Stimulated activated CD4-positive, alpha-beta T cell treated with anti-CD3 and anti-CD28 coated beads, Interleukin-4, amount 100 ng/mL, for 24 hours (primary cell): ENCODE results near the gene GATA5.
"Not testable (repeated sequence)": the region's sequence is repeated elsewhere in the genome, so short reads cannot be mapped to it uniquely, and the experiment has no call there.

Experiments
- DNase-seq: peaks from one replicate; pipeline ENCODE4 v3.0.0-alpha.2; 2020

The GATA5 gene

DNA sequence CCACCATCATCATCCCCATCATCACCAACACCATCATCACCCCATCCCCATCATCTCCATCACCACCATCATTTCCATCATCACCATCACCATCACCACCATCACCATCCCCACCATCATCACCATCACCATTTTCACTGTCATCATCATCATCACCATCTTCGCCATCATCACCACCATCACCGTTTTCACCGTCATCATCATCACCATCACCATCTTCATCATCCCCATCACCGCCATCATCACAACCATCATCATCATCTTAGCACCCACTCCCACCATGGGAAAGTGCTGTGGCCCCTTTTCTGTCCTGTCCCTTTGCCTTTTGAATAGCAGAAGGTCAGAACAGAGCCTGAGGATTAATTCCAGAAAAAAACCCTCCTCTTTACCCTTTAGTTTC, 28.5 kb upstream of the GATA5 start:
- DNase-seq, result no peak

DNA sequence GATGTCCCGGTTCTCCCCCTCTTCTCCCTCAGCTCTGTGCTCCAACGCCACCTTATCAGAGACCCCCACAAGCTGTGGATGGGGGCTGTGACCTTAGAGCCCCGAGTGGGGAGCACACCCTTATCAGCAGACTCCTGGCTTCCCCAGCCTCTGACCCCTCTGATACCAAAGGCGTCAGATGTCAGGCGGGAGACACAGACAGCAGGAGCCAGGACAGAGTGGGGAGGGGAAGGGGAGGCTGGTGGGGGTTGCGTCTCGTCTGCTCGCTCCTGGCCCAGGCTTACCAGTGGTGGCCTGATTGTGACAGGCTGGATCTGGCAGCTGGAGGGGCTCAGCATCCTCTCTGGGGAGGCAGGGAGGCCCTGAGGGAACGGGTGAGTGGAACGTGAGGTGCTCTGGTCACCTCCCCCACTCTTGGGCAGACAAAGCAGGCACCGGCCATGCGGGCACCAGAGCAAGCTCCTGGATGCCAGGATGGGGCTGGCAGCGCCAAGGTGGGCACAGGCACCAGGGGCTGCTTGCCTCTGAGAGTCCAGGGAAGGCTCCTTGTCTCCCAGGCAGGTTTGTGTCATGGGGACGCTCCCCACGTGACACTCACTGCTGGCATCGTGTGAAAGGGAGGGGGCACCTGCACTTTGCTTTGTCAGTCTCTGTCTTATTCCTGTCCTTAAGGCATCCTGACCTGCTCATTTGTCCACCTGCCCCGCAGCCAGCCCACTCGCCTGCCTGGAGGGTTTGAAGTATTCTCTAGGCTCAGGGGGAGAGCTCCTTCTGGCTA, 27.8 kb upstream of the GATA5 start:
- no peak for DNase-seq

DNA sequence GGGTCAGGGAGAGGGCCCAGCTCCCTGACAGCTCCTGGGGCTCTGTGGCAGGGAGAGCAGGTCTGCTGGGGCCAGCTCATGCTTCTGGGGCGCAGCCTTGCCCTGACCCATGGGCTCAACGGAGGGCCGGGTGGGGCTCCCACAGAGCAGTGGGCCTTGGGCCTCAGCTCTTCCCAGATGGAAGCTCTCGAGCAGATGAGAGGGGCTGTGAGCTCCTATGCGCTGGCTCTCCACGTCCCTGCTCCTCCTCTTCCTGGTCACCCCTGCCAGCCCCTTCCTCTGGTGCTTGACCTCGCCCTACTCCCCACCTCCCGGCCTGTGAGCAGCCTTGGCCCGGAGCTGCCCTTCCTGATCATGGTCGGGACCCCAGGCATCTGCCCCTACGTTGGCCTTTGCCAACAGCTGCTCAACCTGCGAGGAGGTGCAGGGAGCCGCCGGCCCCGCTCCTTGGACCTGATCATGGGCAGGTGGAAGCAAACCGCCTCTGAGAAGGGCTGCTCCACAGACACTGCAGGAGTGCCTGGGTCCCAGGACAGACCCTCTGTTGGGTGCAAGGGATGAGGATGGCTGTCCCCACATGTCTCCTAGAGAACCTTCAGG, 26.8 kb upstream of the GATA5 start:
- no peak for DNase-seq

DNA sequence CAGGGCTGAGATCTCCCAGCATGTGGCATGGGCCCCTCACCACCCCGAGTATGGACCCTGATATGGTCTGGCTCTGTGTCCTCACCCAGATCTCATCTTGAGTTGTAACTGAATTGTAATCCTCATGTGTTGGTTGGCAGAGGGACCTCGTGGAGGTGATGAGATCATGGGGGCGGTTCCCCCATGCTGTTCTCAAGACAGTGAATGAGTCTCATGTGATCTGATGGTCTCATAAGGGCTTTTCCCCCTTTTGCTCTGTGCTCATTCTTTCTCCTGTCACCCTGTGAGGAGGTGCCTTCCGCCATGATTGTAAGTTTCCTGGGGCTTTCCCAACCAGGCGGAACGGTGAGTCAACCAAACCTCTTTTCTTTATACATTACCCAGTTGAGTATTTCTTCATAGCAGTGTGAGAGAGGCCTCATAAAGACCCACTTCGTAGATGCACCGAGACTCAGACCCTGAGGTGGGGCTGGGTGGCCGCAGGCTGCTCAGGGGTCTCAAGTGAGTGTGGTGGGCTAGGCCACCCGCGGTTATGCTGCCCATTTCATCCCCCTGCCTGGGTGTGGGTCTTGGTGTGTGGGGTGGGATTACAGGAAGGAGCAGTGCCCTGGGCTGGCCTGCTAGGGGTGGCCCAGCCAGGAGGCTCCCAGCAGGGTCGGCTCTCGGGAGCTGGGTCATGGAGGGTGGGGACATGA, 26.2 kb upstream of the GATA5 start:
- peak; percentile 84 for DNase-seq

DNA sequence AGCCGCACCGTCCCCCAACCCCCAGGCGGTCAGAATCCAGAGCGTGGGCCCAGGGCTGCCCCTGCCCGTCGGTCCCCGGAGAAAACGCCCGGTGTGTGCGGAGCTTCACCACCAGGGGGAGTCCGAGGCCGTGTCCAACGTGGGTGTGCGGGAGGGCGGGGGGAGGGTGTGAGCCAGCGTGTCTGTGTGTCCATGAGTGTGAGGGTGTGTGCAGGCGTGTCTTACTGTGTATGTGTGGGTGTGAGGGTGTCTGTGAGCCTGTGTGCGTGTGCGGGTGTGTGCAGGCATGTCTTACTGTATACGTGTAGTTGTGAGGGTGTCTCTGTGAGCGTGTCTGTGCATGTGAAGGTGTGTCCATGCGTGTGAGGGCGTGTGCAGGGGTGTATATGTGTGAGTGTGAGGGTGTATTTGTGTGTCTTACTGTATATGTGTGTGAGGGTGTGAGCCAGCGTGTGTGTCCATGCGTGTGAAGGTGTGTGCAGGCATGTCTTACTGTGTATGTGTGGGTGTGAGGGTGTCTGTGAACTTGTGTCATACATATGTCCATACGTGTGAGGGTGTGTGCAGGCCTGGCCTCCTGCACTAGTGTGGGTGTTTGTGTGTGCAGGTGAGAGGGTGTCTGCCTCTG, 24.6 kb upstream of the GATA5 start:
- DNase-seq, result peak; percentile 84

DNA sequence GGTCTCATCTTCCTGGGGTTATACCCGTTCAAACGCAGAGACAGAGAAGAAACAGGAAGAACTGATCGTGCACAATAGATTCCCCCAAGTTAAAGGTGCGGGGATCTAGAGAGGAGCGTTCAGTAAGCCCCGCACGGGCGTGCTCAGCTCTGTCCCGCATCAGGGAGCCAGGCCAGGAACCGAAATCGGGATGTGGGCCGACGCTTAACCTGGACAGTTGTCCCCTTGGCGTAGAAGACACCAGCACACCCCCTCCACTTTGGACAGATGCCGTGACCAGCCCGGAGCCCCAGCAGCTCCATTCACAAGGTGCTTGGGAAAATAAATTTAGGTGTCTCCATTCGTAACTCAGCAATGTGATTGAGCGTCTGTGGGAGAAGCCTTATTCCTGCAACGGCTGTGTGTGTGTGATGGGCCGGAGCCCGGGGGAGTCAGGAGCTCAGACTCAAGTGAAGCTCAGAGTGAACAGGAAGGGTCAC, 24.0 kb upstream of the GATA5 start:
- DNase-seq, result no peak

DNA sequence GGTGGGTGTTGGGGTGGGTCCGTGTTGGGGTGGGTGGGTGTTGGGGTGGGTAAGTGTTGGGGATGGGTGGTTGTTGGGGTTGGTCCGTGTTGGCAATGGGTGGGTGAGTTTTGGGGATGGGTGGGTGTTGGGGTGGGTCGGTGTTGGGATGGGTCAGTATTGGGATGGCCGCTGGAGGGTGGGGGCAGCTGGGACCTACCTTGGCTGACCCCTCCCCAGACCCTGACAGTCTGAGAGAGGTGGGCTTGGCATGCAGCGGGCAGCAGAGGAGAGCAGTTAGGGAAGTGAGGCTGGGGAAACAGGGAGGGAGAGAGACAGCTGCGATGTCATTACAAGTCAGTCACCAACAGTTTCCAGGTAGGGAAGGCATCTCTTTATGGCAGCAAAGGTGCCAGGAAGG, 23.1 kb upstream of the GATA5 start:
- DNase-seq, result no peak

DNA sequence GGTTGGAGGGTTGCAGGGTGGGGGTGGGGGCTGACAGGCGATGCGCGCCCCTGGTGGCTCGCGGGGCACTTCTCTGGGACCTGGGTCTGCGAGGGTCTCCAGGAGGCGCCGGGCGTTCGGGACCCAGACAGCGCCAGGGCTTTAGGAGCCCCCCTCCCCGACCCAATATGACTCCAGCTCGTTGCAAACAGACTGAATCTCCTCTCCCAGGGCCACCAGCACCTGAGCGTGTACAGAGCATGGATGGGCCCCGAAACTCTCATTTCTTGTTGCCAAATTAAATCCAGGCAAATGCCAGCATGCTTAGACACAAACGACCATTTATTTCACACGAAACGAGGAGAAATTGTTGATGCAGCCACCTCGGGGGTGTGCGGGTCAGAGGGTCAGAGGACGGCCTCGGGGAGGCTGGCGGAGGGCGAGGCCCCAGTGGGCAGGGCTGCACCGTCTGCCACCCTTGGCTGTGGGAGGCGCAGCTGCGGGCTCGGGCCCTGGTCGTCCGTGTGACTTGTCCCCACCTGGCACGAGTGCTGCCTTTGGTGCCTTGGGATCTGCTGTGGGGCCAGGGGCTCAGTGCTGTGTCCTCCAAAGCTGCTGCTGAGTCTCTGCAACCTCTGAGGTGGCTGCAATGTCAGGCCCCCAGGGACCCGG, 20.9 kb upstream of the GATA5 start:
- peak; percentile 20 for DNase-seq

DNA sequence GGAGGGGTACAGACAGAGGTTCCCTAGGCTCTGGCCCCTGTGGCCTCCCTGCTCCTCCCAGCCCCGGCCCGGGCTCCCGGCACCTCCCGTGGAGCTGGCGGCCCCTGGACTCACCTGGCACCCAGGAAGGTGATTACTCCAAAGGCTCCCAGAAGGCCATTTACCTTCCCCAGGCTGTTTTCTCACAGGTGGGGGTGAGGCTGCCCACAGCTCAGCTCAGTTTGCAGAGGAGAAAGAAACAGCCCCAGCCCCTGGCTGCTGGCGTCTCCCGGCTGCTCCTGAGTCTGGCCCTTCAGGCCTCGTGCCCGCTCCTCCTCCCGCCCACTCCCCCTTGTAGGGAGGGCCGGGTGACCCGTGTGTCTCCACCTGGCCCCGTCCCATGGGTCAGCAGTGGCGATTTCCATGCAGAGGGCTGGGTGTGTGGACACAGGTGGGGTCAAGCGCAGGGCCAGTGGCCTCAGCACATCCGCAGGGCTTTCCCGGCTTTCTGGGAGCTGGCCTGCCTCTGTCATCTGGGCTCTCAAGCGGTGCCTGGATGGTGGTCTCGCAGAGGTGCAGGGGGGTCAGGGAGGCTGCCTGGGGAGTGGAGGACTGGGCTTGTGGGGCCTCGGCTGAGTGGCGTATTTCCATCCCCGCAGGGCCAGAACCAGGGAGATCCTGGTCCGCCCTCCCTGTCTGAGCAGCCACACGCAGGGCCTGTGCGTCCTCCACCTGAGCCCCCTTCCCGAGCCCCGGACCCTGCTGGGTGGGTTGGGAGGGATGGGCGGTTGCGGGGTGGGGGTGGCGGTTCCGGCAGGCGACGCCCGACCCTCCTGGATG, 20.2 kb upstream of the GATA5 start:
- no peak for DNase-seq

DNA sequence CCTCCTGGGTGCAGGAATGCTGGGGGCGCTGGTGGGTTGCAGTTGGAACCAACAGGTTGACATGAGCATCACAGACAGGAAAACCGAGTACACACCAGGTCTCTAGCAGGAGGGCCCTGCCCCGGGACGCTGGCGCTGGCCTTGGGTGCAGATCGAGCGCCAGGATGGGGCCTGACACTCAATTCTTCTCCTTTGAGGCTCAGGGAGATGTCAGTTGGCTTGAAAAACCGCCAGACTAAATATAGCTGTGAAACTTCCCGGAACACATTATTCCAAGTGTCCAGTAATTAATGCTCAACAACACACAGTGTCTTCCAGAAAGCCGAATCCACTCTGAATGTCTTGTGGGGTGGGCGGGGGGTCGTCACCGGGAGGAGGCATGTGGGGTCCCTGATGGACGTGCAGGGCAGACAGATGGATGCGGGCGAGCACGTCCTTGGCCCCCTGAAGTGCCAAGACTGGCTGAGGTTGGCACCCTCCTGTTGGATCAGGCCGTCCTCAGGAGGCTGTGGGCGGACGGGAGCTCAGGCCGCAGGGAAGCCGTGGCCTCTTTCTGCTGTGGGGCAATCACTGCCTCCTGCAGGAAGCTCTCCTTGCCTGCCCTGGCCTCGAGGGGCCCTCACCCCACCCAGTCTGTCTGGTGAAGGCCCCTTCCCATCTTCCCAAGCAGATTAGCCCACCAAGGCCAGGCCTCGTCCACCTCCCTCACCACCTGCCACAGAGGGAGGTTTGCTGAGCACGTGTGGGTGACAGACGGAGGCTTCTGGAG, 19.4 kb upstream of the GATA5 start:
- DNase-seq, result no peak

DNA sequence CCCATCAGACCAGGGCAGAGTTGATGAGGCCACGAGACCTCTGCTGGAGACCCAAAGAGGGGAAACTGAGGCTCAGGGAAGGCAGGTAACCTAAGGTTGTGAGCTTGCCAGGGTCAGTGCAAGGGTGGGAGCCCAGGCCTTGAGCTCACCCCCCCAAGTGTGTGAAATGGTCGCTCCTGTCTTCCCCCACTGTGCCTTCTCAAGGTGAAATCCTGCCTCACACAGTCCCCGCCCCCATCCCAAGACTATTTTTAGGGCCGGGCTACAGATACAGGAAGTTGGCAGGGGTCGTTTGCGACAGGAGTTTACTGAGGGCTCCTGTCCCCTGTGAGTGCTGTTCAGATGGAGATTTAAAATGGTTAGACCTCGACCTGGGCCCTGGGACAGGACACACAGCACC, 18.7 kb upstream of the GATA5 start:
- DNase-seq, result no peak

DNA sequence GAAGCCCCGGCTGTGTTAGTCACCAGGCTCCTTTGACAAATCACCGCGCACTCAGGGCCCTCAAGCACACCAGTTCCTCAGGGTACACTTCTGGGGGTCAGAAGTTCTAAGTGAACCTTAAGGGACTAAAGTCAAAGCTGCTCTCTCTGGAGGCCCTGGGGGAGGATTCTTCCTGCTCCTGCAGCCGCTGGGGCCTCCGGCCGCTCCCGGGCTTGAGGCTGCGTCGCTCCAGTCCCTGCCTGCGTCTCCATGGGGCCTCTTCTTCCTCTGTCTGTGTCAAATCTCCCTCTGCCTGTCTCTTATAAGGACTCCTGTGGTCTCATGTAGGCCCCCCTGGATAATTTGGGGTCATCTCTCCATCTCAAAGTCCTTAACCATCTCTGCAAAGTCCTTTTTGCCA, 18.1 kb upstream of the GATA5 start:
- no peak for DNase-seq

DNA sequence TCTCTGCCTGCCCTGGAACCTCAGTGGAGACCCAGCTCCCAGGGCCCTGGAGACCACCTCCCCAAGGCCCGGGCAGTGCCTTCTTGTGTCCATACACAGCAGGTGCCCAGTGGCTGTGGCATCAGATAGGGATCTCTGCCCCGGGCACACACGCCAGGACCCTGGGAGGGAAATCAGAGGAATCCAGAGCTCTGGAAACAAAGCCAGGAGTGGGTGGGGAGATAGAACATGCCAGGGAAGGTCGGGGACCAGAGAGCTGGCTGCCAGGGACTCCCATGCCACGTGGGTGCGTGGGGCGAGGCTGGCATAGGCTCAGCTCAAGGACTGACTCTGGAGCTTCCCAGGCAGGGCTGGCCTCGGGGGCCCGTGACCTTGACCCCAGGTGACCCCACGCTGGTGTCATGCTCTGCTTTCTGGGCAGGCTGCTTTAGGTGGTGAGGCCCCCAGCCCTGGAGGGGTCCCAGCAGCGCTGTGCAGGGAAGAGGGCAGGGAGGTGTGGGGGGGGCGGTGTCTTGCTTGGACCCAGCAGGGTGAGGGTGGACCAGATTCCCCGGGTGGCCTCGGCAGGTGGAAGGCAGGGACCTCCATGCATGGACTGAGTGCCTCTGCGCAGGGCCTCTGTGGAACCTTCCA, 17.6 kb upstream of the GATA5 start:
- DNase-seq, result no peak

DNA sequence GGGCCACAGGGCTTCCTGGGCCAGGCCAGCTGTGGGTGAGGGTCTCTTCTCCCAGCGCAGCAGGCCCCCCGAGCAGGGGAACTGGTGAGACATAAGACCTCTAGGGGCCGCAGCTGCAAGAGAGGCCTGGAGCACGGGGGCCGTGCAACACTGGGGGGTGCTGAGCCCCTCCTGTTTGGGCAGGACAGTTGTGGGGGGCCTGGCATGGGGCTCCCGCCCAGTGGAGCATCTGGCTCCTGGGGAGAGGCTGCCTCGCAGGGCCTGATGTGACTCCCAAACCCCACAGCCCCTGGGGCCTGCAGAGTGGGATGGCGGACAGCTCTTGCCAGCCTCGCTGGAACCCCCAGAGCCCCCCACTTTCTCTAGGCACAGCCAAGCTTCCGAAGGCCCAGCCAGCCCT, 16.9 kb upstream of the GATA5 start:
- no peak for DNase-seq

DNA sequence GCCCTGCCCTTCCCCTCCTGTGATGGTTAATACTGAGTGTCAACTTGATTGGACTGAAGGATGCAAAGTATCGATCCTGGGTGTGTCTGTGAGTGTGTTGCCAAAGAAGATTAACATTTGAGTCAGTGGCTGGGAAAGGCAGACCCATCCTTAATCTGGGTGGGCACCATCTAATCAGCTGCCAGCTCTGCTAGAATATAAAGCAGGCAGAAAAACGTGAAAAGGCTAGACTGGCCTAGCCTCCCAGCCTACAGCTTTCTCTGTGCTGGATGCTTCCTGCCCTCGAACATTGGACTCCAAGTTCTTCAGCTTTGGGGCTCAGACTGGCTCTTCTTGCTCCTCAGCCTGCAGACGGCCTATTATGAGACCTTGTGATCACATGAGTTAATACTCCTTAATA, 15.0 kb upstream of the GATA5 start:
- not testable (repeated sequence) for DNase-seq

DNA sequence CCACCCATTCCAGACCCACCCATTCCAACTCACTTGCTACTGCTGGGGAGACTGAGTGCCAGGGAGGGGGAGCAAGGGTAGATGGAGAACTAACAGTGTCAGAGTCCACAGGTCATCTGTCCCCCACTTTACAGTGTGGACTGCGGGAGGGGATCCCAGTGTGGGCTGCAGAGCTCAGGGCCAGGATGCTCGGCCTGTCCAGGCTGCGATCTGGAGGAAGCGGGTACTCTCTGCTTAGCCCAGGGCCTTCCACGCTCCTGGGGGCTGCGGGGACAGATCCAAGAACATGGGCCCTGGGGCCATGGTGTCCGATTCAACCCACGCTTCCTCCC, 14.1 kb upstream of the GATA5 start:
- DNase-seq, result no peak

DNA sequence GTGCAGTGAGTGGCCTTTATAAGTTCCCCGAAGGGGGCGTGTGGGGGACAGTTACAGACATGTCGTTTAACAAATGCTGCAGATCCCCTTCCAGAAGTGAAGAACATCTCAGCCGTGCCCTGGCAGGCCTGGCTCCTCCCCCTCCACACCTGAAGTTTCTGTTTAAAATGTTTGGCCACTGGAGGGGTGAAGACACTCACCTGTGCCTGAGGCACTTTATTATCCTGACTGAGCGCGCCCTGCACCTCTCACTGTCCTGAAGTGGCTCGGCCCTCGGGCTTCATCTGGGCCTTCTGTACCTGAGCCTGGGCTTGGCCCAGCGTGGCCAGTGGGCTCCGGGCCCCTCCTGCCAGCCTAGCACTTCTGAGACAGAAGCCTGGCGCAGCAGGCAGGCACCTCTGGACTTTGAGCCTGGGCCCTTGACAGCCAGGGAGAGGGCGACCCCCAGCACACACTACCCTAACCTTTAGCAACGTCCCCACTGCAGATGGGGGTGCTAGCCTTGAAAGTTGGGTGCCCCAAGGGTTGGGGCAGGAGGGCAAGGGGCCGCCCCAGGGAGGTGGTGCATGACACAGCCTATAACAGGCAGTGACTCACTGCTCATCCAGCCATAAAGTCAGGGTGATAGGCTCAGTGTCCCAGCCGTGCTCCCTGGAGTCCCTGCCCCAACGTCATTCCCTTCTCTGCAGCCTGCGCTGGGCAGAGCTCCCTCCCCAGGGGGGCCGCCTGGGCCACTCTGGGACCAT, 13.6 kb upstream of the GATA5 start:
- DNase-seq, result no peak

DNA sequence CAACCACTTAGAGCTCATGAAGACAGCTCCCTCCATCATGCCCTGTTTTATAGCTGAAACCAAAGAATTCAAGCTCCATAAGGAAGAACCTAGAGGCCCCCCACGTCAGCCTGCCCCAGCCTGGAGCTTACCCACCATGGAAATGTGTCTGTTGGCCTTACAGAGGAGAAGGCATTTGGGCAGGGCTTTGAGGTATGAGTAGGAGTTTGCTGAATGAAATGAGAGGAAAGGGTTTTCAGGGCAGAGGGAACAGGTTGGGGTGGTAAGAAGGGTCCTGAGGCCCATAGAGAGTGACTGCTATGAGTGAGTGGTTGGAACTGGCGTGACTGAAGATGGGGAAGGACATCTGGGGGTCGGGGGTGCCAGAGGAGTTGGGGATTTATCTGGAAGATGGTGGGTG, 12.7 kb upstream of the GATA5 start:
- DNase-seq, result no peak

DNA sequence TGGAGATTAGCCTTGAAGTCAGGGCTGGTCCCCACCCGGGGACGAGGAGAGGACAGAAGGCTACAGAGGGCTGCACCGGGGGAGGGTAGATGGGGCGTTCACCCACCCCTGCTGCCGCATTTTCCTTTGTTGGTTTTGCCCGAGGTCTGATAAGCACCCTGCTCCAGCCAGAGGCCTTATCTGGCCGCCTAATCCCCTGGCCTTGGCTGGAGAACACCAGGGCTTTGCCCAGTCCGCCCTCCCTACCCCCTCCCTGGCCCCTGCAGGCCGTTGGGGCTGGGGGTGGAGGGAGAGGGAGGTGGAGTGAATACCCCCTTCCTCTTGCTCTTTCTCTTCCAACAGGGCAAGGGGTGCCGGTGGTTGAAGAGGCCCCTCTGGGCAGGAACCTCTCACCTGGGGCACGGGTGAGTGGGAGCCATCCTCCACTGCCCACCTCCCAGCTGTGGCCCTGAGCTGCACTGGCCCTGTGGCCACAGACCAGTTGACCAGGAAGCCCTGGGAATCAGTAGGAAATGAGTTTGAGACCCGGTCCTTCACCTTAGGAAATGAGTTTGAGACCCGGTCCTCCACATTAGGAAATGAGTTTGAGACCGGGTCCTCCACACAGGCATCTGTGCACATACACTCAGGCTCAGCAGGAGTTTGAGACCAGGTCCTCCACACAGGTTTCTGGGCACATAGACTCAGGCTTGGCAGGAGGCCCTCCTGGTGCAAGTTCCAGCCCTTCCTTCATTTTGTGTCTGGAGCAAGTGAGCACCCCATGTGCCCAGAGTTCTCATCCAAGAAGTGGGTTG, 12.0 kb upstream of the GATA5 start:
- DNase-seq, result no peak
